Activated CD8-positive, alpha-beta memory T cell treated with anti-CD3 and anti-CD28 coated beads, Interleukin-2, amount 50 U/mL, for 48 hours (primary cell): ENCODE measurements around the gene TPST2.

Source experiments
- DNase-seq: peaks from one replicate; pipeline ENCODE4 v3.0.0-alpha.2; 2020

TPST2 gene

GRCh38 chr22:26579331-26579886 lies 10.5 kb downstream of the TPST2 start:
- DNase-seq, result peak; percentile 74

GRCh38 chr22:26577081-26577480 lies 12.9 kb downstream of the TPST2 start:
- DNase-seq, result no peak

GRCh38 chr22:26576026-26576680 lies 13.8 kb downstream of the TPST2 start:
- no peak for DNase-seq

GRCh38 chr22:26574001-26574723 lies 15.8 kb downstream of the TPST2 start:
- DNase-seq, result no peak

- no peak for DNase-seq
Observed at GRCh38 chr22:26573026-26573662, 16.8 kb downstream of the TPST2 start.

- DNase-seq, result no peak
Observed at GRCh38 chr22:26570864-26571525, 18.9 kb downstream of the TPST2 start.

- no peak for DNase-seq
Observed at GRCh38 chr22:26570115-26570514, 19.8 kb downstream of the TPST2 start.

- DNase-seq, result no peak
Observed at GRCh38 chr22:26568207-26568706, 21.7 kb downstream of the TPST2 start.

- DNase-seq, result no peak
Observed at GRCh38 chr22:26567610-26568009, 22.3 kb downstream of the TPST2 start.

GRCh38 chr22:26566994-26567393 lies 22.9 kb downstream of the TPST2 start:
- DNase-seq, result no peak

- no peak for DNase-seq
Observed at GRCh38 chr22:26565889-26566288, 24.0 kb downstream of the TPST2 start.

- DNase-seq, result no peak
Observed at GRCh38 chr22:26565181-26565580, 24.8 kb downstream of the TPST2 start.

GRCh38 chr22:26564672-26565071 lies 25.3 kb downstream of the TPST2 start:
- DNase-seq, result no peak

- no peak for DNase-seq
Observed at GRCh38 chr22:26564181-26564580, 25.8 kb downstream of the TPST2 start.

GRCh38 chr22:26563022-26563421 lies 26.9 kb downstream of the TPST2 start:
- no peak for DNase-seq

- no peak for DNase-seq
Observed at GRCh38 chr22:26561756-26562417, 28.0 kb downstream of the TPST2 start.

- DNase-seq, result no peak
Observed at GRCh38 chr22:26559961-26560575, 29.9 kb downstream of the TPST2 start.

GRCh38 chr22:26558248-26558895 lies 31.6 kb downstream of the TPST2 start:
- no peak for DNase-seq

- DNase-seq, result no peak
Observed at GRCh38 chr22:26556904-26557303, 33.0 kb downstream of the TPST2 start.

GRCh38 chr22:26555478-26555877 lies 34.5 kb downstream of the TPST2 start:
- no peak for DNase-seq

- DNase-seq, result no peak
Observed at GRCh38 chr22:26554956-26555355, 35.0 kb downstream of the TPST2 start.
